CD4-positive, alpha-beta T cell (primary cell): ENCODE results near the gene SESN3. TPM values are rescaled to one million over a fixed set of nuclear protein-coding genes. Genes with fewer than 3 reads are reported as not detected.

Source experiments
- ATAC-seq: fragments of 200-7000 bp; cut with Tn5 transposase; one replicate; pipeline ENCODE4 v1.10.0; 2022; ENCODE audit warnings: mild to moderate bottlenecking; ENCODE audit not compliant: poor library complexity
- CTCF ChIA-PET: fragments of 350-600 bp; sonication (Branson Sonifier 250); formaldehyde crosslinking; loops from one replicate; lab custom pipeline; 2021; ENCODE audit warnings: antibody characterized with exemption, inconsistent platforms; lab: Charles Lee
- POLR2A ChIA-PET: fragments of 350-600 bp; sonication (Branson Sonifier 250); formaldehyde crosslinking; loops from one replicate; lab custom pipeline; 2021; ENCODE audit warnings: antibody characterized with exemption, inconsistent platforms; lab: Charles Lee
- DNase-seq, 14 experiments: peaks; one replicate each; pipeline ENCODE4 v3.0.0-alpha.2; 2013 to 2020; ENCODE audit warnings: mixed read lengths in 2 of 14
- H3K27ac ChIP-seq, 2 donors: one replicate each; pipeline versions ENCODE4 v1.5.1 to v1.7.0; 2013; ENCODE audit warnings: low read length in 2 of 2, low read depth in 1 of 2, mild to moderate bottlenecking in 1 of 2
- H3K27me3 ChIP-seq, 2 experiments: 1 replicate in 1 of 2; 2 replicates in 1 of 2; pipeline versions ENCODE4 v1.6.1 to v1.7.0; 2013; ENCODE audit warnings: low read length in 2 of 2, control low read depth in 1 of 2, mild to moderate bottlenecking in 1 of 2, moderate library complexity in 1 of 2; ENCODE audit not compliant: insufficient read depth in 2 of 2, control insufficient read depth in 1 of 2
- H3K36me3 ChIP-seq: one replicate; pipeline ENCODE4 v1.6.1; 2013; ENCODE audit warnings: low read length, control low read depth; ENCODE audit not compliant: insufficient read depth
- H3K4me1 ChIP-seq: one replicate; pipeline ENCODE4 v1.6.1; 2013; ENCODE audit warnings: low read length, control low read depth; ENCODE audit not compliant: insufficient read depth
- H3K4me3 ChIP-seq: one replicate; pipeline ENCODE4 v1.5.1; 2013; ENCODE audit warnings: mild to moderate bottlenecking, low read length, moderate library complexity
- H3K9me3 ChIP-seq, 2 experiments: 1 replicate in 1 of 2; 2 replicates in 1 of 2; pipeline versions ENCODE4 v1.6.1 to v1.7.0; 2013; ENCODE audit warnings: low read length in 2 of 2, mild to moderate bottlenecking in 2 of 2, control low read depth in 1 of 2, moderate library complexity in 1 of 2; ENCODE audit not compliant: control insufficient read depth in 1 of 2, insufficient read depth in 1 of 2
- H3K27ac Mint-ChIP-seq: one replicate; pipeline ENCODE4 v1.8.0; 2020; ENCODE audit warnings: mixed read lengths
- H3K27me3 Mint-ChIP-seq: one replicate; pipeline ENCODE4 v1.8.0; 2021; ENCODE audit warnings: mixed read lengths
- H3K36me3 Mint-ChIP-seq: one replicate; pipeline ENCODE4 v1.8.0; 2021; ENCODE audit warnings: low read depth, mixed read lengths
- H3K4me1 Mint-ChIP-seq: one replicate; pipeline ENCODE4 v1.8.0; 2021; ENCODE audit warnings: low read depth, mixed read lengths
- H3K4me3 Mint-ChIP-seq: one replicate; pipeline ENCODE4 v1.8.0; 2020; ENCODE audit warnings: mild to moderate bottlenecking, mixed read lengths
- H3K9me3 Mint-ChIP-seq: one replicate; pipeline ENCODE4 v1.8.0; 2020; ENCODE audit warnings: mixed read lengths
- CTCF ChIP-seq: fragments of 200-600 bp; IDR thresholded peaks from one replicate; pipeline ENCODE4 v1.8.0; 2022; ENCODE audit warnings: antibody characterized with exemption, mild to moderate bottlenecking
- intact Hi-C, 2 experiments: fragments of 100-400 bp; cut with DNase I in 1 of 2; cut with micrococcal nuclease in 1 of 2; formaldehyde crosslinking; loops; one replicate each; pipeline versions ENCODE4 v1.15.1 to v1.9.0; 2023 to 2025; cut with DNase I, micrococcal nuclease
- total RNA-seq, 174 experiments: library from RNA in 2 of 174; stranded (reverse) in 2 of 174; gene quantifications; one replicate each; pipeline ENCODE4 v1.2.3 and lab custom pipeline; 2021 to 2026

The SESN3 gene
- total RNA-seq, 2 experiments from 2014 or later = 63.9 to 69.1 TPM

- H3K27me3 Mint-ChIP-seq = no peaks in the 10 kb centered on the region
- CTCF ChIA-PET = interaction anchor here (1.9 kb wide), 1 partner anchor 8 kb away, joined by 6 read pairs; no protein-coding TSS in a partner anchor
These were observed 12.0 kb upstream of the SESN3 start for GRCh38 chr11:95242845-95243605.

GRCh38 chr11:95242091-95242844 is 11.3 kb upstream of the SESN3 start:
- H3K27ac ChIP-seq = no peak overlapping the region

More at GRCh38 chr11:95242845-95243605, 12.0 kb upstream of the SESN3 start:
- Mint-ChIP-seq H3K4me1 (peaks cover 6% of the 10 kb centered on the region), H3K4me3 (no peak overlapping the region), H3K36me3 (no peaks in the 10 kb centered on the region), H3K27ac (no peak overlapping the region), H3K9me3 (no peaks in the 10 kb centered on the region)
- Histone ChIP-seq H3K4me3 (no peak overlapping the region), H3K27me3 (no peaks in the 10 kb centered on the region), H3K9me3 (no peaks in the 10 kb centered on the region), H3K27ac (no peak overlapping the region), H3K4me1 (no peaks in the 10 kb centered on the region), H3K36me3 (no peaks in the 10 kb centered on the region)
- intact Hi-C loops = no loop called here
- POLR2A ChIA-PET = interaction anchor here (0.7 to 1.4 kb wide), 3 partner anchors 10 to 13 kb away, joined by 3 to 6 read pairs (median 4); partner anchors contain the start of gene SESN3
- DNase-seq (no peak), ATAC-seq (no peak)
- no peak for TF ChIP-seq CTCF

GRCh38 chr11:95241681-95242081 is 10.7 kb upstream of the SESN3 start:
- no peak for ATAC-seq
- Histone ChIP-seq H3K27me3 (no peaks in the 10 kb centered on the region), H3K4me3 (no peak overlapping the region), H3K4me1 (no peaks in the 10 kb centered on the region), H3K27ac (no peak overlapping the region), H3K36me3 (no peaks in the 10 kb centered on the region), H3K9me3 (no peaks in the 10 kb centered on the region)
- ChIA-PET POLR2A (interaction anchor here (1.2 kb wide), 1 partner anchor 10 kb away, joined by 3 read pairs; the partner anchor contains the start of gene SESN3), CTCF (no interaction called here)
- no peak for DNase-seq
- no peak for TF ChIP-seq CTCF
- Mint-ChIP-seq H3K27ac (no peak overlapping the region), H3K4me1 (peaks cover 6% of the 10 kb centered on the region), H3K27me3 (no peaks in the 10 kb centered on the region), H3K9me3 (no peaks in the 10 kb centered on the region), H3K4me3 (no peak overlapping the region), H3K36me3 (no peaks in the 10 kb centered on the region)
- intact Hi-C loops = no loop called here

More at GRCh38 chr11:95242091-95242844, 11.3 kb upstream of the SESN3 start:
- Histone ChIP-seq H3K27me3 (no peaks in the 10 kb centered on the region), H3K36me3 (no peaks in the 10 kb centered on the region), H3K4me1 (no peaks in the 10 kb centered on the region), H3K4me3 (no peak overlapping the region), H3K9me3 (no peaks in the 10 kb centered on the region)
- Mint-ChIP-seq H3K27ac (no peak overlapping the region), H3K4me3 (no peak overlapping the region), H3K36me3 (no peaks in the 10 kb centered on the region), H3K9me3 (no peaks in the 10 kb centered on the region), H3K4me1 (peaks cover 6% of the 10 kb centered on the region), H3K27me3 (no peaks in the 10 kb centered on the region)
- POLR2A ChIA-PET = no interaction called here
- intact Hi-C loops = no loop called here
- no peak for ATAC-seq
- no peak for DNase-seq
- CTCF ChIA-PET = no interaction called here
- no peak for TF ChIP-seq CTCF
